Cardiac fibroblast (primary cell): ENCODE data around the gene MYH8.

Experiments
- DNase-seq, 2 donors: peaks; one replicate each; pipeline versions ENCODE4 v3.0.0 to v3.0.0-alpha.2; 2010; ENCODE audit warnings: low read depth in 2 of 2
- H3K4me3 ChIP-seq, 2 donors: replicated peaks in 1 of 2; 1 replicate in 1 of 2; 2 replicates in 1 of 2; pipeline ENCODE4 v1.5.1; 2011; ENCODE audit warnings: low read depth in 2 of 2, low read length in 2 of 2, mild to moderate bottlenecking in 2 of 2, moderate library complexity in 1 of 2
- TF ChIP-seq, protein P1 (sequence below): IDR thresholded peaks from one replicate; pipeline ENCODE4 v1.5.1; 2011; ENCODE audit warnings: low read depth, mild to moderate bottlenecking, low read length, inconsistent platforms

The MYH8 gene

DNA sequence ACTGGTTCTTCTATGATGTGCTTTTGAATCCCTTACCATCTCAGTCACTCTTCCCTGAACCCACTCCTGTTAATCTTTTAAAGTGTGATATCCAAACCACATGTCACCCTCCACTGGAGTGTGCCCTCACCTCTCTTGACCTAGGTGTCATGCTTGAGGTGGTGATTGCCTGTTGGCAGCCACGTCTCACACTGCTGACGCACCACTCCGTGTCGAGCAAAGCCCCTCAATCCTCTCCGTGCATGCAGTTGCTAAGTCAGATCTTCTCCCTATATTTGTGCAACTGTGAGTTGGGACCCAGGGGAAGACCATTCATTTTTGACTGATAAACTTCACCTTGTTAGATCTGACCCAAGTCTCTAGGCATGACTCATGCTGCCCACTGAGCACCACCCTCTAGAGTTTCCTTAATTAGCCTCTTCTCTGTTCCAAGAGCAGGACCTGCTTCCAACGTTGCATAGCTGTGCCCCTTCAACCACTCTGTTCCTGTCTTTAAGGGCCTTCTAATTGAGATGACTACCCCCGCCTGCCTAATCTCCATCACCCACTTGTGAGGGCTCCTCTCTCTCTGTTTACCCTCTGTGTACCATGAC lies 51.6 kb downstream of the MYH8 start:
- no peak overlapping the region for H3K4me3 ChIP-seq
- no peak for DNase-seq
- TF ChIP-seq, protein P1, sequence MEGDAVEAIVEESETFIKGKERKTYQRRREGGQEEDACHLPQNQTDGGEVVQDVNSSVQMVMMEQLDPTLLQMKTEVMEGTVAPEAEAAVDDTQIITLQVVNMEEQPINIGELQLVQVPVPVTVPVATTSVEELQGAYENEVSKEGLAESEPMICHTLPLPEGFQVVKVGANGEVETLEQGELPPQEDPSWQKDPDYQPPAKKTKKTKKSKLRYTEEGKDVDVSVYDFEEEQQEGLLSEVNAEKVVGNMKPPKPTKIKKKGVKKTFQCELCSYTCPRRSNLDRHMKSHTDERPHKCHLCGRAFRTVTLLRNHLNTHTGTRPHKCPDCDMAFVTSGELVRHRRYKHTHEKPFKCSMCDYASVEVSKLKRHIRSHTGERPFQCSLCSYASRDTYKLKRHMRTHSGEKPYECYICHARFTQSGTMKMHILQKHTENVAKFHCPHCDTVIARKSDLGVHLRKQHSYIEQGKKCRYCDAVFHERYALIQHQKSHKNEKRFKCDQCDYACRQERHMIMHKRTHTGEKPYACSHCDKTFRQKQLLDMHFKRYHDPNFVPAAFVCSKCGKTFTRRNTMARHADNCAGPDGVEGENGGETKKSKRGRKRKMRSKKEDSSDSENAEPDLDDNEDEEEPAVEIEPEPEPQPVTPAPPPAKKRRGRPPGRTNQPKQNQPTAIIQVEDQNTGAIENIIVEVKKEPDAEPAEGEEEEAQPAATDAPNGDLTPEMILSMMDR = no peak

DNA sequence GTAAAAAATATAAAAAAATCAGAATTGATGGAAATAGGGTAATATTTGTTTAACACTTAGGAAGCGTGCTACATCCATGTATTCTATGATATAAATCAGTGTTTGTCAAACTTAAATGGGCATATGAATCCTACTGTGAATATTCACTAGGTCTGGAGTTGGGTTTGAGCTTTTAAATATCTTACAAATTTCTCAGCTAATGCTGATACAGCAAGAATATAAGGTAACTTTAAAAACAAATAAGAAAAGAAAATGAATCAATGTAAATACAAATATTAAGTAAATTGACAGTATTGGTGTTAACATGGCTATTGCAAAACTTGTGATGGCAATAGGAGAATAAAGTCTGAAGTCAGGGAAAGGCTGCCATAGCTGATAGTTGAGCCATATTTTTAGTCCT lies 52.5 kb downstream of the MYH8 start:
- TF ChIP-seq, protein P1 = no peak
- no peak for DNase-seq
- H3K4me3 ChIP-seq = no peak overlapping the region

DNA sequence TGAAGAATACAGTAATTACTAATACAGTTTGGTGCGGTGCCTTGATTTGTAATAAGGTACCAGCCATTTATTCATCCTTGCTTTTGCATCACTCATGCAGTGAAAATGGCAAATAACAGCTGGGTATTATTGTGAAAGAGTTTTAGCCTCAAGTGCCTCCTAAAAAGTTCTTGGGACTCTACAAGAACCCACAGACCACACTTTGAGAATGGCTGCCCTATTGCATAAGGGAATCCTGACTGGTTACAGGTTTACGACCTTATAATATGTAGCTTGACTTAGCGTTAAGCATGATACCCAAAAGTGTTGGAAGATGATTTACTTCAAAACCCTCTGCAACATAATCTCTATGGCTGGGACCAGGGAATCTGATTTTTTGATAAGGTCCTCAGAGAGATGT lies 53.2 kb downstream of the MYH8 start:
- TF ChIP-seq, protein P1 = no peak
- no peak for DNase-seq

DNA sequence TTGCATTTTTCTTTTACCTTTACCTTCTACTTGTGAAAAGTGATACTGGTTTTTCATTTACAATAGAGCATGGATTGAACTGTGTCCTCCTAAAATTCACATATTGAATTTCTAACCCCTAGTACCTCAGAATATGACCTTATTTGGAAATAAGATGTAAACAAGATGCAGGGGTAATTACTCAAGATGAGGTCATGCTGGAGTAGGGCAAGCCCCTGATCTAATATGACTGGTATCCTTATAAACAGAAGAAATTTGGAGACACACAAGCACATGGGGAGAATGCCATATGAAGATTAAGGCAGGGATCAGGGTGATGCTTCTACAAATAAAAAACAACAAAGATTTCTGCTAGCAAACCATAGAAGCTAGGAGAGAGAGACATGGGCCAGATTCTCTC lies 61.2 kb downstream of the MYH8 start:
- TF ChIP-seq, protein P1 = no peak
- H3K4me3 ChIP-seq = no peak overlapping the region
- peak in 1 of 2 donors; percentile 63 for DNase-seq

More for the DNA sequence above, 53.2 kb downstream of the MYH8 start:
- no peak overlapping the region for H3K4me3 ChIP-seq

DNA sequence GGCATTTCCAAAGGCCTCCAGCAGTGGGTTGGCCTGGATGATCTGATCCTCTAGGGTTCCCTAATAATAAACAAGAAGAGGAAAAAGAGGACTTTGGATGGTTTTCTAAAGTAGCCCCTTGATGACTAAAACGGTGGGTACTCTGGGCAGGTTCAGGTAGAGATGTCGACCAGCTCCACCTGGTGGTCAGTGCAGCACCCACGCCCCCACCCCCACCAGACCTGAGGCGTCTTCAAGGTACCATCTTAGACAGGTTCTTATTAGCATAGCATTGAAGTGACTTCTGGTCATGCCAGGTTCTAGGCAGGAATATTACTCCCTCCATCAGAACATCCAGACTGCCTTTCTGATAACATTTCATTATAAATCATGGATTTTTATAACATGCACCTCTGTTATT lies 64.0 kb downstream of the MYH8 start:
- TF ChIP-seq, protein P1 = peak; percentile 42
- DNase-seq = no peak
- H3K4me3 ChIP-seq = no peak overlapping the region

DNA sequence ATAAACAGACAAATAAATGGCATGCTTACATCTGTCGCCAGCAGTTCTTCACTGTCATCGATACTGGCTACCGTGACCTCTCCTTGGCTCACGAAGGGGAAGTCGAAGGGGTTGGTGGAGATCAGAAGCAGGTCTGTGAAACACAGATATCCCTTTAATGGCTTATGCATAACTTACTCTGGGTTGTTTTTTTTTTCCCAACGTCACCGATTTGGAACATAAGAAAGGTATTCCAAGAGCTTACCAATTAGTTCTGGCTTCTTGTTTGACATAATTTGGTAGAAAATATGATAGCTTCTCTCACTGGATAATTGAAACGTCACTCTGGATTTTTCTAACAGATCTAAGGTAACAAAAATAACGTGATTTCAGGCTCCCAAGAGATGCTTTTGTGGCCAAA lies 67.1 kb downstream of the MYH8 start:
- H3K4me3 ChIP-seq = no peak overlapping the region
- DNase-seq = no peak
- TF ChIP-seq, protein P1 = no peak

DNA sequence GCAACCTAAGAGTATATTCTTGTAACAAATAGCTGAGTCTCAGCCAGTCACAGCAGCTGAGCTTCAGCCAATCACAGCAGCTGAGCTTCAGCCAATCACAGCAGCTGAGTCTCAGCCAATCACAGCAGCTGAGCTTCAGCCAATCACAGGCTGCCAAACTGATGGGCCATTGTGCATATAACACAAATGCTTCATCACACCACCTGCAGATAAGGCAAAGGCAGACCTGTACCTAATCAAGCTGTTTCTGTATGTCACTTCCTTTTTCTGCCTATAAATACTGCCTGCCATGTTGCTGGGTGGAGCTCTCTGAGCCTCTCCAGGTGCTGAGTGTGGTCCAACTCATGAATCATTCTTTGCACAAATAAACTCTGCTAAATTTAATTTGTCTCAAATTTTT lies 68.9 kb downstream of the MYH8 start:
- H3K4me3 ChIP-seq = no peak overlapping the region
- TF ChIP-seq, protein P1 = no peak
- no peak for DNase-seq
